SU-DHL-6 (cell line): ENCODE measurements around the gene MADCAM1.
"Not testable (repeated sequence)": the region's sequence is repeated elsewhere in the genome, so short reads cannot be mapped to it uniquely, and the experiment has no call there.

Source experiments
- H2AFZ ChIP-seq: fragments of 200-600 bp; sonication (generic); 2 replicates; pipeline ENCODE4 v1.6.1; 2014; ENCODE audit warnings: low read depth, mild to moderate bottlenecking, moderate library complexity, mixed read lengths, antibody characterized with exemption, low read length; ENCODE audit not compliant: severe bottlenecking
- H3F3A ChIP-seq: fragments of 200-600 bp; shearing (Covaris generic); 2 replicates; pipeline ENCODE4 v1.6.0; 2016; ENCODE audit warnings: antibody characterized with exemption, mild to moderate bottlenecking; ENCODE audit not compliant: insufficient read depth
- H3K27ac ChIP-seq: fragments of 200-600 bp; sonication (generic); 2 replicates; pipeline ENCODE4 v1.5.1; 2016; ENCODE audit warnings: low read depth, mild to moderate bottlenecking, low read length, moderate library complexity, mixed read lengths
- H3K27me3 ChIP-seq: fragments of 200-600 bp; sonication (generic), shearing (Covaris generic); 2 replicates; pipeline ENCODE4 v1.6.0; 2014; ENCODE audit warnings: mild to moderate bottlenecking, low read length
- H3K36me3 ChIP-seq: fragments of 200-600 bp; sonication (generic); 2 replicates; pipeline ENCODE4 v1.6.1; 2014; ENCODE audit warnings: mild to moderate bottlenecking, low read length, mixed read lengths
- H3K4me2 ChIP-seq: fragments of 300-600, 200-600 bp; shearing (Covaris generic), sonication (generic); 2 replicates; pipeline ENCODE4 v1.6.0; 2014; ENCODE audit warnings: low read length, low read depth, mild to moderate bottlenecking; ENCODE audit not compliant: poor library complexity, severe bottlenecking
- H3K4me3 ChIP-seq: fragments of 200-600 bp; sonication (generic); 2 replicates; pipeline ENCODE4 v1.5.1; 2014; ENCODE audit warnings: antibody characterized with exemption, low read length, mild to moderate bottlenecking, mixed read lengths; ENCODE audit not compliant: insufficient read depth, poor library complexity, severe bottlenecking
- H3K79me2 ChIP-seq: fragments of 200-600 bp; sonication (generic); 2 replicates; pipeline ENCODE4 v1.6.1; 2014; ENCODE audit warnings: mild to moderate bottlenecking, low read length, moderate library complexity; ENCODE audit not compliant: insufficient read depth
- H3K9ac ChIP-seq: fragments of 200-600 bp; sonication (generic); 2 replicates; pipeline ENCODE4 v1.7.0; 2014; ENCODE audit warnings: mild to moderate bottlenecking, low read length
- H3K9me2 ChIP-seq: fragments of 200-600 bp; sonication (generic); replicated peaks from 2 replicates; pipeline ENCODE4 v1.6.1; 2014; ENCODE audit warnings: low read length; ENCODE audit not compliant: insufficient read depth
- H3K9me3 ChIP-seq: fragments of 200-600 bp; sonication (generic); 2 replicates; pipeline ENCODE4 v1.6.1; 2014; ENCODE audit warnings: low read length, mixed read lengths; ENCODE audit not compliant: insufficient read depth
- H4K20me1 ChIP-seq: fragments of 200-600 bp; sonication (generic); 2 replicates; pipeline ENCODE4 v1.6.1; 2014; ENCODE audit warnings: low read depth, mild to moderate bottlenecking, antibody characterized with exemption, low read length, moderate library complexity, mixed read lengths
- EZH2phosphoT487 ChIP-seq: fragments of 200-600 bp; sonication (generic), shearing (Covaris generic); conservative IDR thresholded peaks from 2 replicates; pipeline ENCODE4 v1.6.1; 2018; ENCODE audit warnings: mild to moderate bottlenecking, antibody characterized with exemption, low read length, moderate library complexity, mixed read lengths
- TF ChIP-seq, protein P1 (sequence below): fragments of 200-600 bp; sonication (generic); IDR thresholded peaks from one replicate; pipeline ENCODE4 v1.5.1; 2017; ENCODE audit warnings: antibody characterized with exemption, mild to moderate bottlenecking, low read length, moderate library complexity; ENCODE audit not compliant: insufficient read depth, poor library complexity, severe bottlenecking

MADCAM1 gene

DNA sequence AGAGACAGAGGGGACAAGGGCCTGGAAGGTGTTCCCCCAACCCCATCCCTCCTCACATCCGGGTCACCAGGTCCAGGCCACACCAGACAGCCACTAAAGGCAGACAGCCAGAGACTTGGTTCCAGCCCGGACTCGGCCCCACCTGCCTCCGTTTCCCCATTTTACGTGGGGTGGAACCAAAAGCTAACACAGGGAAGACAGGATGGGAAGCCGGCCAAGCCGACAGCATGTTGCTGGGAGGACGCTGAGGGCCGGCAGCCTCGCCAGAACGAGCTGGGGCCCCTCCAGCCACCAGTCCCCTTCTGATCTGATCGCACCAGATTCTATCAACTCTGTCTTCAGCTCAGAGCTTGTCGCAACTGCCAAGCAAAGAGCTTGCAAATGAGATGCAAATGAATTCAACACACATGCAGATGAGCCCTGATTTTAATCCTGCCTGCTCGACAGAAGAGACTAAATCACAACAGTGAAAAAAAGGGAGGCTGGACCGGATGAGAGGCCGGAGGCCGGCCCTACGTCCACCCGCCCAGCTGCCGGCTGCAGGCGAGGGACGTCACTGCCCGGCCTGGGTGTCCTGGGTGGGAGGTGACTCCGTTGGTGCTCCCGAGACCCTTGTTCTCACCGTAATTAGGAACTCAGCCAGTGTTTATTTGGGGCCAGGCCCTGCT is 17.9 kb upstream of the MADCAM1 start:
- H3K79me2 ChIP-seq: no peaks in the 10 kb centered on the region
- no peak overlapping the region for H3K27ac ChIP-seq
- TF ChIP-seq, protein P1, sequence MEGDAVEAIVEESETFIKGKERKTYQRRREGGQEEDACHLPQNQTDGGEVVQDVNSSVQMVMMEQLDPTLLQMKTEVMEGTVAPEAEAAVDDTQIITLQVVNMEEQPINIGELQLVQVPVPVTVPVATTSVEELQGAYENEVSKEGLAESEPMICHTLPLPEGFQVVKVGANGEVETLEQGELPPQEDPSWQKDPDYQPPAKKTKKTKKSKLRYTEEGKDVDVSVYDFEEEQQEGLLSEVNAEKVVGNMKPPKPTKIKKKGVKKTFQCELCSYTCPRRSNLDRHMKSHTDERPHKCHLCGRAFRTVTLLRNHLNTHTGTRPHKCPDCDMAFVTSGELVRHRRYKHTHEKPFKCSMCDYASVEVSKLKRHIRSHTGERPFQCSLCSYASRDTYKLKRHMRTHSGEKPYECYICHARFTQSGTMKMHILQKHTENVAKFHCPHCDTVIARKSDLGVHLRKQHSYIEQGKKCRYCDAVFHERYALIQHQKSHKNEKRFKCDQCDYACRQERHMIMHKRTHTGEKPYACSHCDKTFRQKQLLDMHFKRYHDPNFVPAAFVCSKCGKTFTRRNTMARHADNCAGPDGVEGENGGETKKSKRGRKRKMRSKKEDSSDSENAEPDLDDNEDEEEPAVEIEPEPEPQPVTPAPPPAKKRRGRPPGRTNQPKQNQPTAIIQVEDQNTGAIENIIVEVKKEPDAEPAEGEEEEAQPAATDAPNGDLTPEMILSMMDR: no peak
- no peak for TF ChIP-seq EZH2phosphoT487
- H3K4me2 ChIP-seq: no peak overlapping the region
- H3K9me3 ChIP-seq: peaks cover 16% of the 10 kb centered on the region; the same call in 1 of the 2 replicates
- no peak overlapping the region for H3K4me3 ChIP-seq
- peaks cover 11% of the 10 kb centered on the region for H3F3A ChIP-seq
- H4K20me1 ChIP-seq: no peaks in the 10 kb centered on the region
- H3K9ac ChIP-seq: no peak overlapping the region
- no peaks in the 10 kb centered on the region for H3K36me3 ChIP-seq
- H3K27me3 ChIP-seq: no peaks in the 10 kb centered on the region
- H3K9me2 ChIP-seq: no peaks in the 10 kb centered on the region
- H2AFZ ChIP-seq: no peak overlapping the region

DNA sequence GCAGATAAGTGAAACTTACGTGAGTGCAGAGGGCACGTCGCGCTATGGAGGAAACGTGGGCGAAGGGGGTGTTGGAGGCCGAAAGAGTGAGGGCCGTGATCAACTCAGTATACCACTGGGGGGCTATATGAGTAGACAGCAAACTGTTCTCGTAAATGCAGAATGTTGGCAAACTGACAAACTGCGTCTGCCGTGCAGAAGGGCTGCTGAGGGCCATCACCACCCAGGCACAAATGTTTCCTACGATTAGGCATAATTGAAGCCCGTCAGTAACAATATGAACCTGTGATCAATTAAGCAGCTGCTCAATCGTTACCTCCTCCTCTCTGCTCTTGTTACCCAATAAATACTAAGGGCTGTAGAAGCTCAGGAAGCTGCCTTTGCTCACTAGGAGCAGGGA is 17.3 kb upstream of the MADCAM1 start:
- Histone ChIP-seq H3K4me3 (no peak overlapping the region), H3K27ac (no peak overlapping the region), H3F3A (peaks cover 11% of the 10 kb centered on the region), H3K4me2 (no peak overlapping the region), H3K9me3 (peaks cover 16% of the 10 kb centered on the region; the same call in 1 of the 2 replicates), H3K9me2 (no peaks in the 10 kb centered on the region), H4K20me1 (no peaks in the 10 kb centered on the region), H3K36me3 (no peaks in the 10 kb centered on the region), H2AFZ (no peak overlapping the region), H3K9ac (no peak overlapping the region), H3K79me2 (no peaks in the 10 kb centered on the region), H3K27me3 (no peaks in the 10 kb centered on the region)
- TF ChIP-seq, protein P1: no peak
- no peak for TF ChIP-seq EZH2phosphoT487

DNA sequence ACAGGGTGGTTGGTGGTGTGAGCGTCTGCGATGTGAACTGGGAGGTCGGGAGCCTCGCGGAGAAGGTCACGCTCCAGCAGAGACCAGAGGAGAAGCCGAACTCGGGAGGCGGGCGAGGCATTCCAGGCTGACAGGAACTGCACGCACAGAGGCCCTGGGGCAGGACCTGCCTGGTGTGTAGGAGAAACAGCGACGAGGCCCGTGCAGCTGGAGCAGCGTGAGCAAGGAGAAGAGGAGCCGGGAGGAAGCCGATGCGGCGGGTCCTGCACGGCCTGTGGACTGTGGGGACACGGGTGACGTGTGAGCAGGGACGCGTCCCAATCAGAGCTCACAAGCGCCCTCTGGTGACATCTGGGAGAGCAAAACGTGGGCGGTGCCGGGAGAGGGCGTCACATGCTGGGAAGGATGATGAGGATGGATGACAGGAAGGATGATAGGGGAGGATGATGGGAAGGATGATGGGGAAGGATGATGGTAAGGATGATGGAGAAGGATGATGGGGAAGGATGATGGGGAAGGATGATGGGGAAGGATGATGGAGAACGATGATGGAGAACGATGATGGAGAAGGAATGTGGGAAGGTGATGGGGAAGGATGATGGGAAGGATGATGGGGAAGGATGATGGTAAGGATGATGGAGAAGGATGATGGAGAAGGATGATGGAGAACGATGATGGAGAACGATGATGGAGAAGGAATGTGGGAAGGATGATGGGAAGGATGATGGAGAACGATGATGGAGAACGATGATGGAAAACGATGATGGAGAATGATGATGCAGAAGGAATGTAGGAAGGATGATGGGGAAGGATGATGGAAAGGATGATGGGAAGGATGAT is 16.1 kb upstream of the MADCAM1 start:
- TF ChIP-seq EZH2phosphoT487: no peak
- TF ChIP-seq, protein P1: no peak
- Histone ChIP-seq H3K36me3 (no peaks in the 10 kb centered on the region), H3K4me3 (no peak overlapping the region), H2AFZ (no peak overlapping the region), H3K4me2 (no peak overlapping the region), H3F3A (peaks cover 11% of the 10 kb centered on the region), H3K27ac (no peak overlapping the region), H3K79me2 (no peaks in the 10 kb centered on the region), H3K9me2 (no peaks in the 10 kb centered on the region), H3K9me3 (peaks cover 16% of the 10 kb centered on the region; the same call in 1 of the 2 replicates), H3K27me3 (no peaks in the 10 kb centered on the region), H3K9ac (no peak overlapping the region), H4K20me1 (no peaks in the 10 kb centered on the region)

DNA sequence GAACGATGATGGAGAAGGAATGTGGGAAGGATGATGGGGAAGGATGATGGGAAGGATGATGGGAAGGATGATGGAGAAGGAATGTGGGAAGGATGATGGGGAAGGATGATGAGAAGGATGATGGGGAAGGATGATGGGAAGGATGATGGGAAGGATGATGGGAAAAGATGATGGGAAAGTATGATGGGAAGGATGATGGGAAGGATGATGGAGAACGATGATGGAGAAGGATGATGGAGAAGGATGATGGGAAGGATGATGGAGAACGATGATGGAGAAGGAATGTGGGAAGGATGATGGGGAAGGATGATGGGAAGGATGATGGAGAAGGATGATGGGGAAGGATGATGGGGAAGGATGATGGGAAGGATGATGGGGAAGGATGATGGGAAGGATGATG is 15.2 kb upstream of the MADCAM1 start:
- Histone ChIP-seq H3F3A (peaks cover 11% of the 10 kb centered on the region), H3K9me3 (peaks cover 16% of the 10 kb centered on the region; the same call in 1 of the 2 replicates)
- not testable (repeated sequence) for H3K27me3 ChIP-seq, H2AFZ ChIP-seq, H4K20me1 ChIP-seq, H3K36me3 ChIP-seq, H3K9me2 ChIP-seq, H3K4me2 ChIP-seq, H3K79me2 ChIP-seq, H3K9ac ChIP-seq, H3K27ac ChIP-seq, H3K4me3 ChIP-seq
